Placental pericyte (primary cell): ENCODE results near the gene RNF14. TPM values are rescaled to one million over a fixed set of nuclear protein-coding genes. Genes with fewer than 3 reads are reported as not detected.

Experiments used
- total RNA-seq: library from RNA; depleted of rRNA; stranded (reverse); fragments of >200 nt; gene quantifications from 2 replicates; pipeline ENCODE4 v1.2.3, GENCODE V29; 2012

RNF14 gene, protein sequence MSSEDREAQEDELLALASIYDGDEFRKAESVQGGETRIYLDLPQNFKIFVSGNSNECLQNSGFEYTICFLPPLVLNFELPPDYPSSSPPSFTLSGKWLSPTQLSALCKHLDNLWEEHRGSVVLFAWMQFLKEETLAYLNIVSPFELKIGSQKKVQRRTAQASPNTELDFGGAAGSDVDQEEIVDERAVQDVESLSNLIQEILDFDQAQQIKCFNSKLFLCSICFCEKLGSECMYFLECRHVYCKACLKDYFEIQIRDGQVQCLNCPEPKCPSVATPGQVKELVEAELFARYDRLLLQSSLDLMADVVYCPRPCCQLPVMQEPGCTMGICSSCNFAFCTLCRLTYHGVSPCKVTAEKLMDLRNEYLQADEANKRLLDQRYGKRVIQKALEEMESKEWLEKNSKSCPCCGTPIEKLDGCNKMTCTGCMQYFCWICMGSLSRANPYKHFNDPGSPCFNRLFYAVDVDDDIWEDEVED
- 49.9 and 89.5 TPM in 2 replicates for total RNA-seq

GRCh38 chr5:141968914-141969608, at the start of gene RNF14:
Gene RNF14, plus strand, starts transcription at chr5:141969105. Its CDS starts 4,484 bp downstream, at chr5:141973589.

GRCh38 chr5:141923448-141924313, 45.2 kb upstream of the RNF14 start, which contains the start of gene DELE1:
Gene DELE1, plus strand, starts transcription at chr5:141923871. Its CDS starts 71 bp downstream, at chr5:141923942.

GRCh38 chr5:141958113-141958512, 10.8 kb upstream of the RNF14 start, which contains the start of gene PCDH12:
Gene PCDH12, minus strand, starts transcription at chr5:141958202. Its CDS starts 351 bp downstream, at chr5:141957851.

DNA sequence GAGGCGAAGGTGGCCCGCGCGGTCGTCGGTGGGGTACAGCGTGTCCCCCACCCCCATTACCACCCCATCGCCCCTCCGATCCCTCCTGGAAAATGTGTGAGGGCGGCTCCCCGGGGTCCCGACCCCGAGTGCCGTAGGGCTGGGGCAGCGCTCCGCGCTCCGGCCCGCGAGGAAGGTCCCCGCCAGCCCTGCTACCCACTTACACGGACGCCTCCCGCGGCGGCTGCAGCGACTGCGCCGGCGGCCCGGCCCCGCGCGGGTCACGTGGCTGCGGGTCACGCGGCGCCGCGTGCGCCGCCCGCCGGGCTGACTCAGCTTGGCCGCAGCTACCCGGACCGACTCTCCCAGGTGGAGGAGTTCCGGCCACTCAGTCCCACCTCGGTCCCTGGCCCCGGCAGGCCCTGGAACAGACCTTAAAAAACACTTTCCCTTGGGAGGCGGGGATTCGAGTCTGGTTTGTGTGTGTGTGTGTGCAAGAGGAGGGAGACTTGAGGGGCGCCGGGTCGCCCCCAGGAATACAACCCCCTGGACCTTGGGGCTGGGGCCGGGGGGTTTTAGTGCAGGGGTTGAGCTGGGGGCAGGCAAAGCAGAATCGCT, 44.0 kb downstream of the RNF14 start, which contains the start of gene GNPDA1:
Gene GNPDA1, minus strand, starts transcription at position 236 of the 597 bp plus-strand sequence. CDS start 992 bp downstream, outside the sequence.

Other genes with a start within 250 kb of the RNF14 start
- gene PCDH1, start 90.7 kb upstream of the RNF14 start, total RNA-seq = 4.2 and 5.3 TPM in 2 replicates
- gene DELE1, start 45.2 kb upstream of the RNF14 start, total RNA-seq = 46.6 and 49.2 TPM in 2 replicates
- under 0.01 TPM in 1 of 2 replicates, not detected in the other for gene PCDH12, start 10.9 kb upstream of the RNF14 start, total RNA-seq
- 39.4 and 68.1 TPM in 2 replicates for gene GNPDA1, start 43.9 kb downstream of the RNF14 start, total RNA-seq
- 44.9 and 73.3 TPM in 2 replicates for gene NDFIP1, start 139.7 kb downstream of the RNF14 start, total RNA-seq